Left ventricle myocardium superior (tissue), 1 donor: Measurements from ENCODE around the gene MAG. TPM values are rescaled to one million over a fixed set of nuclear protein-coding genes. Genes with fewer than 3 reads are reported as not detected.
"Not testable (repeated sequence)": the region's sequence is repeated elsewhere in the genome, so short reads cannot be mapped to it uniquely, and the experiment has no call there.

Experiments
- ATAC-seq: fragments of 200-7000 bp; cut with Tn5 transposase; one replicate; pipeline ENCODE4 v1.9.1; 2020; ENCODE audit warnings: mild to moderate bottlenecking, moderate library complexity
- DNase-seq: peaks from one replicate; pipeline ENCODE4 v3.0.0-alpha.2; 2020
- intact Hi-C: fragments of 100-400 bp; cut with micrococcal nuclease; formaldehyde crosslinking; loops from one replicate; pipeline ENCODE4 v1.11.0; 2022
- total RNA-seq: library from RNA; stranded (reverse); fragmentation: NEBNext Ultra II Directional; extraction: Animal tissue kit (Norgen Biotek cat#: 25700); gene quantifications from one replicate; pipeline ENCODE4 v1.2.1, GENCODE V29; 2021
- donor health status: DM: no; HTN: yes; CAD: no; lungs with severe emphysema.

MAG gene
- total RNA-seq, 1 donor from 2014 or later: not detected

DNA sequence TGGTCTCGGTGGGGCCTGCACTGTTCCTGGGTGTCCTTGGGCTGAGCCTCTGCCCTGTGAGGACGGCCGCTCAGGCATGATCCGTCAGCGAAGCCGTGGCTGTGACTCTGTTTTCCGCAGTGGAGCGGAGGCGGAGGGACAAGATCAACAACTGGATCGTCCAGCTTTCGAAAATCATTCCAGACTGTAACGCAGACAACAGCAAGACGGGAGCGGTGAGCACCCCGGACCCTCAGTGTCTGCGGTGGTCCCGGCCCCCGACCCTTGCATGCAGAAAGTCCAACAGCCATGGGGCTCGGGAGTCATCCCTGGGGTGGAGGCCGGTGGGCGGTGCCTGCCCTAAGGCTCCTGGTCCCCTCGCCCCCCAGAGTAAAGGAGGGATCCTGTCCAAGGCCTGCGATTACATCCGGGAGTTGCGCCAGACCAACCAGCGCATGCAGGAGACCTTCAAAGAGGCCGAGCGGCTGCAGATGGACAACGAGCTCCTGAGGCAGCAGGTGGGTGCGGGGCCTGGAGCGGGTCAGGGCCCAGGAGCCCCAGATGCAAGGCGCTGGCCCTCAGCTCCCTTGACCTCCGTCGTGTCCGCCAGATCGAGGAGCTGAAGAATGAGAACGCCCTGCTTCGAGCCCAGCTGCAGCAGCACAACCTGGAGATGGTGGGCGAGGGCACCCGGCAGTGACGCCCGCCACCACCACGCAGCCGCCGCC is 13.2 kb upstream of the MAG start:
- ATAC-seq (no peak), DNase-seq (no peak)
- intact Hi-C loops: no loop called here

- no peak for DNase-seq
- no peak for ATAC-seq
- intact Hi-C loops: no loop called here
Measured at GRCh38 chr19:35279374-35279773, 12.6 kb upstream of the MAG start.

- no peak for ATAC-seq
- DNase-seq: no peak
- intact Hi-C loops: no loop called here
Measured at GRCh38 chr19:35279985-35280821, 11.8 kb upstream of the MAG start.

DNA sequence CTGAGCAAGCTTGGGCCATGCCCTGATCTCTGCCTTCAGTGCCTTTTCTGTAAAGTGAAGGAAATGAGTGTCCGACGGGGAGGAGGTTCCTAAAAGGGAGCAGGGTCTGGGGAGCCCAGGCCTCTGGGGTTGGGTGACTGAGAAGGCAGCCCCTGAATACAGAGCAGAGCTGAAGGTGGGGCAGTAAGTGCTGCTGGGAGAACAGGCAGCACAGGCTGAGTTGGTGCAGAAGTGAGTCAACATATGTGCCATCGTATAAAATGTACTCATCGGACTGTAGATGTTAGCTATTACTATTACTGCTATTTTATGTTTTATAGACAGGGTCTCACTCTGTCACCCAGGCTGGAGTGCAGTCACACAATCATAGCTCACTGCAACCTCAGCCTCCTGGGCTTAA is 10.7 kb upstream of the MAG start:
- DNase-seq: no peak
- intact Hi-C loops: no loop called here
- no peak for ATAC-seq

GRCh38 chr19:35284153-35285094 is 7.5 kb upstream of the MAG start:
- no peak for DNase-seq
- intact Hi-C loops: no loop called here
- no peak for ATAC-seq

DNA sequence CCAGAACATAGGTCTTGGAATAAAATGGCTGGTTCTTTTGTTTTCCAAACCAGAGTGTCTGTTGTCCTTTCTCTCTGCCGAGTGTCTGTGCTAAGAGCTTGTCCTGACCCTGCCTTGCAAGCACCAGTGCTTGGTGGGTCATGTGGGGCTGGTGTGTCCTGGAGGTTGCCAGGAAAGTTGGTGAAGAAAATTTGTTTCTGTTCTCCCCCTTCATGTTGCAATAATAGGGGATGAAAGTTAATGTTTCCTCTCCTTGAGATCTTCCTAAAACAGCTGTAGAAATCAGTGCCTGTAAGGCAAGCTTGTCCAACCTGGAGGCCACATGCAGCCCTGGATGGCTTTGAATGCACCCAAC is 6.9 kb upstream of the MAG start:
- intact Hi-C loops: no loop called here
- ATAC-seq: no peak
- no peak for DNase-seq

GRCh38 chr19:35285465-35285864 is 6.5 kb upstream of the MAG start:
- ATAC-seq, intact Hi-C loops, DNase-seq: not testable (repeated sequence)

- intact Hi-C loops, ATAC-seq, DNase-seq: not testable (repeated sequence)
Measured at GRCh38 chr19:35286101-35286500, 5.9 kb upstream of the MAG start.

- intact Hi-C loops: no loop called here
- no peak for ATAC-seq
- no peak for DNase-seq
Measured at GRCh38 chr19:35287713-35288112, 4.2 kb upstream of the MAG start.

DNA sequence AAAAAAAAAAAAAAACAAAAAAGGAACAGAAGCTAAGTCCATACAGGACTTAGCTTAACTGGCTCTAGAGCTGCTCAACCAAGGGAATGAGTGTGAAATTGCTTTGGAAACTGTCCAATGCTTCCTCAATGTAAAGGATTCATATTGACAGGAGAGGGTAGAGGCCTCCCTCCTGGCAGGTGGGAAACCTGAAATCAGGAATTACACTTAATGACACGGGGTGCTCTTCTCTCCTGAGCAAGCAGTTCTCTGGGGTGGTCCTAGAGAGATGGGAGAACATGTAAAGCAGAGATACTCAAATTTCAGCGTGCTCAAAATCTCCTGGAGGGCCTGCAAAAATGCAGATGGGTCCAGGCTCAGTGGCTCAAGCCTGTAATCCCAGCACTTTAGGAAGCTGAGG is 3.6 kb upstream of the MAG start:
- no peak for DNase-seq
- intact Hi-C loops: no loop called here
- ATAC-seq: no peak

DNA sequence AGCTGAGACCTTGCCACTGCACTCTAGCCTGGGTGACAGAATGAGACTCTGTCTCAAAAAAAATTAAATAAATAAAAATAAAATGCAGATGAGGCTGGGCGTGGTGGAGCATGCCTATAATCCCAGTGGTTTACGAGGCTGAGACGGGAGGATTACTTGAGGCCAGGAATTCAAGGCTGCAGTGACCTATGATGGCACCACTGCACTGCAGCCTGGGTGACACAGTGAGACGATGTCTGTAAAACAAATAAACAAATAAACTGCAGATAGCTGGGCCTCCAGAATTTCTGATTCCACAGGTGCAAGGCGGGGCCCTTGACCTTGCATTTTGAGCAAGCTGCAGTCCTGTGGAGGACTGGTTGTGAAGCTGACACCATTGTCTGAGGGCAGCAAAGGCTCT is 3.1 kb upstream of the MAG start:
- no peak for DNase-seq
- ATAC-seq: no peak
- intact Hi-C loops: no loop called here

- DNase-seq (no peak), ATAC-seq (no peak)
- intact Hi-C loops: no loop called here
Measured at GRCh38 chr19:35290381-35291127, 1.4 kb upstream of the MAG start.

- no peak for ATAC-seq
- intact Hi-C loops: no loop called here
- no peak for DNase-seq
Measured at GRCh38 chr19:35291259-35291658, 702 bp upstream of the MAG start.

GRCh38 chr19:35292421-35293362 is 731 bp downstream of the MAG start:
- intact Hi-C loops: no loop called here

DNA sequence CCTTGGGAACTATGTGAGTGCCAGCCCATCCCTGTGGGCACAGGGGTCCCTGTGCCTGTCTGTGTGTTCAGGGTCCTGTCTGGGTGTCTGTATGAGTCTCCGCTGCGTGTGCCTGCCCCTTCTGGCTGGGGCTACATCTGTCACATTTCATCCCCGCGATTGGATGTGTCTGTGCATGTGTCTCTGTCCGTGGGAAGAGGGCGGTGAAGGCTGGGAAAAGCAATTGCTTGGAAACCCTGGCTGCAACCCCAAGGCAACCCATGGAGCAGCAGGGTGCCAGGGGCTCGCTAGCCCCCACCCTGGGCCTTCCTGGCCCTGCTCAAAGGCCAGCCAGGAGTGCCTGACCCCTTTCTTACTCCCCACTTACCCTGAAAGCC is 1.4 kb downstream of the MAG start:
- ATAC-seq (no peak), DNase-seq (no peak)
- intact Hi-C loops: no loop called here

More at GRCh38 chr19:35292421-35293362, 731 bp downstream of the MAG start:
- ATAC-seq (no peak), DNase-seq (no peak)

DNA sequence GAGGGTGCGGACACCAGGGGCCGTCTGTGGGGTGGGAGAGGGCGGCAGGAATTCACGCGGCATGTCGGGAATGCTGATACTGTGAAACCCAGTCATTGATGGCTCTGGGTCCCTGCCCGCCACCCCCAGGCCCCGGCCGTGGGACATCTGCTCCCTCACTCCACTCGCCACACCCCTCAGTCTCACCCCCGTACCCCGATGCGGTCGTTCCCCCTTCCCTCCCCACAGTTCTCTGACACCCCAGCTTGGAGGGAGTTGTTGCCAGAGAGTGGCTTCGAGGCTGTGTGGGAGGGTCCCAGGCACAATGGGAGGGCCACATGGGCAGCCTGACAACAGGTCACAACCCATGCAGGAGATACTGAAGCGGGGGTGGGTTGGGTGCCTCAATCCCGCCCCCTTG is 1.8 kb downstream of the MAG start:
- ATAC-seq: no peak
- intact Hi-C loops: no loop called here
- no peak for DNase-seq

DNA sequence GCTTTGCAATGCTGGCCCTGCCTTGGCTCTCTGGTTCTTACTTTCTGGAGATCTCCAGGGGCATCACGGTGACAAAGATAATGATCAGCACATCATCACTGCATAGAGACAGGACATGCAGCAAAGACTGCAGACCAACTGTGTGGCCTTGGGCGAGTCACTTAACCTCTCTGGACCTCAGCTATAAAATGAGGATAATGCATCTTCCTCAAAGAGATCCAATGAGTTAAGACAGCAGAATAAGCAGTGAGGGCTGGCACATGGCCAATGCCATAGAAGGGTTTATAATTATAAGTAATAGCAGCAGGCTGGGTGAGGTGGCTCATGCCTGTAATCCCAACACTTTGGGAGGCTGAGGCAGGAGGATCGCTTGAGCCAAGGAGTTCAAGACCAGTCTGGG is 2.4 kb downstream of the MAG start:
- ATAC-seq: no peak
- intact Hi-C loops: no loop called here
- DNase-seq: no peak
